Colonic mucosa (tissue), 4 donors: ENCODE results near the gene IP6K3. TPM values are rescaled to one million over a fixed set of nuclear protein-coding genes. Genes with fewer than 3 reads are reported as not detected.

Experiments used
- DNase-seq: peaks from one replicate; pipeline ENCODE4 v3.0.0-alpha.2; 2020
- H3K27ac ChIP-seq: fragments of 200-600 bp; one replicate; pipeline ENCODE4 v1.8.0; 2021
- H3K27me3 ChIP-seq: fragments of 200-600 bp; one replicate; pipeline ENCODE4 v1.8.0; 2021
- H3K36me3 ChIP-seq: fragments of 200-600 bp; one replicate; pipeline ENCODE4 v1.8.0; 2021
- H3K4me1 ChIP-seq: fragments of 200-600 bp; one replicate; pipeline ENCODE4 v1.8.0; 2021; ENCODE audit warnings: mild to moderate bottlenecking
- H3K4me3 ChIP-seq: fragments of 200-600 bp; one replicate; pipeline ENCODE4 v1.8.0; 2021
- H3K9ac ChIP-seq, 2 donors: one replicate each; pipeline ENCODE4 v1.7.0; 2013; ENCODE audit warnings: control low read depth in 2 of 2, low read depth in 2 of 2, low read length in 2 of 2
- H3K9me3 ChIP-seq: fragments of 200-600 bp; one replicate; pipeline ENCODE4 v1.8.0; 2021
- CTCF ChIP-seq: fragments of 200-600 bp; IDR thresholded peaks from one replicate; pipeline ENCODE4 v1.8.0; 2022; ENCODE audit warnings: antibody characterized with exemption, mild to moderate bottlenecking
- intact Hi-C: fragments of 100-400 bp; cut with DNase I; formaldehyde crosslinking; loops from one replicate; pipeline ENCODE4 v1.14.1; 2022
- total RNA-seq, 2 donors: library from RNA; stranded (reverse); fragmentation: NEBNext Ultra II Directional in 1 of 2; extraction: Animal tissue kit (Norgen Biotek cat#: 25700) in 1 of 2; gene quantifications; one replicate each; pipeline ENCODE4 v1.2.1, GENCODE V29; 2021
- donor health status: healthy.
- donor health status: DM: no; HTN: no; CAD: no.
- donor health status: DM: no; HTN: no; CAD: no.

IP6K3 gene
- total RNA-seq, 2 donors from 2014 or later = 0.17 to 0.29 TPM

DNA sequence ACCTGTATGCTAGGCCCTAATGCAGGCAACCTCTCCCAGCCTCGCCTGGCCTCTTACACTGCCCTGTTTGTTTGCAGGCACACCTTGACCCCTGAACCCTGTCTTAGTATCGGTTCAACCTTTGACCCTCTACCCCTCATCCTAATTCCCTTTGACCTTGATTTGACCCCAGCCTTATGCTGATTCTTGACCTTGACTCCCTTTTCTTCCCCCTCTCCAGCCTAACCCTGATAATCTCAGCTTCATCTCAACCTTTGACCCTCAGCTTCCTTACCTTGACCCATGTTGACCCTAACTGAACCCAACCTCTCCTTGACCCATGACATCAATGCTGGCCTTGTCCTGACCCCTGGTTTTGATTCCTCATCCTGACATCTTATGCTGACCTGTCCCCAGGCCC, 69.0 kb downstream of the IP6K3 start:
- Histone ChIP-seq H3K4me3 (no peak overlapping the region), H3K36me3 (peaks cover 25% of the 10 kb centered on the region), H3K4me1 (no peaks in the 10 kb centered on the region), H3K9ac (no peak overlapping the region), H3K27ac (no peak overlapping the region), H3K27me3 (no peaks in the 10 kb centered on the region), H3K9me3 (no peaks in the 10 kb centered on the region)
- intact Hi-C loops = no loop called here
- no peak for TF ChIP-seq CTCF
- DNase-seq = no peak

GRCh38 chr6:33677143-33677660, 69.5 kb downstream of the IP6K3 start:
- Histone ChIP-seq H3K4me3 (no peak overlapping the region), H3K27ac (no peak overlapping the region), H3K27me3 (no peaks in the 10 kb centered on the region), H3K4me1 (no peaks in the 10 kb centered on the region), H3K36me3 (peaks cover 21% of the 10 kb centered on the region), H3K9me3 (no peaks in the 10 kb centered on the region), H3K9ac (no peak overlapping the region)
- no peak for TF ChIP-seq CTCF
- DNase-seq = no peak
- intact Hi-C loops = no loop called here

DNA sequence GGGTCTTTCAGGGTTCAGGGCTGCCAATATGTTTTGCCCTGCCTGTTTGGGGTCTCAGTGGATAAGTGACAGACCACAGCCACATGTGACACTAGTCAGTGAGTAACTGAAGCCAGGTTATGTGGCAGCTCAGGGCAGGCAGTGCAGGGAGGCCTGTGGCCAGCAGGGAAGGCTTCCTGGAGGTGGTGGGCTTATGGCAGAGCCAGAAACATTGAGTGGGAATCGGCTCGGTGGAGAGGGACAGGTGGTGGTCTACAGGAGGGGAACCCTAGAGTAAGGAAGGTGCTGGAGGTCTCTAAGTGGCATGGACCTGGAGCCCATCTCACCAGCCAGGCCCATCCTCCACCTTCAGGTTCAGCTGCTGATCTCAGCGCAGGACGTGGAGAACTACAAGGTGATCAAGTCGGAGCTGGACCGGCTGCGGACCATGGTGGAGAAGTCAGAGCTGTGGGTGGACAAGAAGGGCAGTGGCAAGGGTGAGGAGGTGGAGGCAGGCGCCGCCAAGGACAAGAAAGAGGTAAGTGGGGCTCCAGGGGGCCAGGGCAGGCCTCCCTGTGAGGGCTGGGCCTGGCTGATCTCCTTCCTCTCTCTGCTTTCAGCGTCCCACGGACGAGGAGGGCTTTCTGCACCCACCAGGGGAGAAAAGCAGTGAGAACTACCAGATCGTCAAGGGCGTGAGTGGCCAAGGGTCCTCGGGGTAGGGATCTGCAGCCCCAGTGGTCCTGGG, 70.1 kb downstream of the IP6K3 start:
- Histone ChIP-seq H3K36me3 (peaks cover 19% of the 10 kb centered on the region), H3K9ac (no peak overlapping the region), H3K9me3 (no peaks in the 10 kb centered on the region), H3K27me3 (no peaks in the 10 kb centered on the region), H3K27ac (no peak overlapping the region), H3K4me1 (no peaks in the 10 kb centered on the region), H3K4me3 (no peak overlapping the region)
- no peak for TF ChIP-seq CTCF
- intact Hi-C loops = no loop called here
- no peak for DNase-seq

DNA sequence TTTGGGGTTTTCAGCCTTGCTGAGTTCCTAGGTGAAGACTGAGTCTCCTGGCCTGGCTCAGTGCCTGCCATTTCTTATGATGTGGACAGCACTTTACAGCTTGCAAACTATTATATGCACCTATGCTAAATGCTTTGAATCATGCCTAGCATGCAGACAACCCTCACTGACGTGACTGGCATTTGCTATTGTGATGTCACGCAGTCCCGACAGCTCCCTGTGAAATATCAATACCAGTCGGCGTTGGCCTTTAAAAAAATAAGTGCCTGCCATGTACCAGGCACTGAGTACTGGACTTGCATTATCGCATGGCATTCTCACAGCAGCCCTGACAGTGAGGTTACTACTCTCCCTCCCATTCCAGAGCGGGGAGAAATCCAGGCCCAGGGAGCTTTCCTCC, 70.7 kb downstream of the IP6K3 start:
- Histone ChIP-seq H3K4me1 (no peaks in the 10 kb centered on the region), H3K9ac (no peak overlapping the region), H3K4me3 (no peak overlapping the region), H3K9me3 (no peaks in the 10 kb centered on the region), H3K27ac (no peak overlapping the region), H3K27me3 (no peaks in the 10 kb centered on the region), H3K36me3 (peaks cover 23% of the 10 kb centered on the region)
- intact Hi-C loops = no loop called here
- TF ChIP-seq CTCF = no peak
- DNase-seq = no peak

GRCh38 chr6:33673851-33674250, 72.9 kb downstream of the IP6K3 start:
- Histone ChIP-seq H3K4me1 (no peaks in the 10 kb centered on the region), H3K4me3 (no peak overlapping the region), H3K9me3 (no peaks in the 10 kb centered on the region), H3K27ac (no peak overlapping the region), H3K9ac (no peak overlapping the region), H3K27me3 (no peaks in the 10 kb centered on the region), H3K36me3 (peaks cover 26% of the 10 kb centered on the region)
- intact Hi-C loops = no loop called here
- no peak for DNase-seq
- TF ChIP-seq CTCF = no peak
